GM23338 (cell line): ENCODE measurements around the gene KRTAP21-1. TPM values are rescaled to one million over a fixed set of nuclear protein-coding genes. Genes with fewer than 3 reads are reported as not detected.

ENCODE experiments used
- POLR2AphosphoS5 ChIP-seq: IDR thresholded peaks from 2 replicates; pipeline ENCODE4 v1.6.1; 2016; ENCODE audit warnings: antibody characterized with exemption, low read depth
- polyA plus RNA-seq: library from polyadenylated mRNA; unstranded; fragments of >200 nt; fragmentation: Nextera tagmentation; extraction: Ambion mirVana; gene quantifications from 2 replicates; pipeline ENCODE4 v1.2.1, GENCODE V29; 2016
- small RNA-seq: library from RNA; depleted of rRNA; stranded (forward); fragments of <200 nt; gene quantifications from one replicate; pipeline ENCODE3, GENCODE V24; 2014; ENCODE audit warnings: low replicate concordance
- total RNA-seq: library from RNA; depleted of rRNA; stranded (reverse); fragments of >200 nt; shearing (Covaris generic); gene quantifications from 2 replicates; pipeline ENCODE4 v1.2.3, GENCODE V29; 2014; rRNA removed

Gene KRTAP21-1
- total and polyA plus RNA-seq, 2 experiments from 2014 or later = not detected

DNA sequence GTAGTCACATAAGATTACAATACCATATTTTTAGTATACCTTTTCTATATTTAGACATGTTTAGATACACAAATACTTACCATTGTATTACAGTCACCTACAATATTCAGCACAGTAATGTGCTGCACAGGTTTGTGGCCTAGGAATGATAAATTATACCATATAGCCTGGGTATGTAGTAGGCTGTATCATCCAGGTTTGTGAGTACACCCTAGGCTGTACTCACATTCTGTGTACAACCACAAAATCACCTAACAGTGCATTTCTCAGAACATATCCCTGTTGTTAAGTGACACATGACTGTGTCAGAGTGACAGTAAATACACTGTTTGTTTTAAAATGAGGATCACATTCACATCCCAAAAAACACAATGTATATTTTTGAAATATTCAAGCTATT is 47.8 kb downstream of the KRTAP21-1 start (continued):
- no peak for TF ChIP-seq POLR2AphosphoS5

Small RNA genes within 50 kb of the gene (small RNA-seq; reads per million reads assigned to genes)
- gene AP000244.1 (not detected), gene KRTAP21-3 (not detected), gene KRTAP8-2P (not detected)

Other genes with a start within 250 kb of the KRTAP21-1 start
- not detected in 2 replicates for gene KRTAP19-6, start 213.6 kb downstream of the KRTAP21-1 start, total RNA-seq
- gene KRTAP19-6, start 213.6 kb downstream of the KRTAP21-1 start, polyA plus RNA-seq = not detected in 2 replicates
- not detected in 2 replicates for gene KRTAP19-7, start 194.1 kb downstream of the KRTAP21-1 start, total RNA-seq
- gene KRTAP19-7, start 194.1 kb downstream of the KRTAP21-1 start, polyA plus RNA-seq = not detected in 2 replicates
- gene KRTAP22-2, start 165.0 kb downstream of the KRTAP21-1 start, total RNA-seq = not detected in 2 replicates
- gene KRTAP22-2, start 165.0 kb downstream of the KRTAP21-1 start, polyA plus RNA-seq = not detected in 2 replicates
- gene KRTAP6-3, start 163.0 kb downstream of the KRTAP21-1 start, total RNA-seq = not detected in 2 replicates
- gene KRTAP6-3, start 163.0 kb downstream of the KRTAP21-1 start, polyA plus RNA-seq = not detected in 2 replicates
- gene KRTAP6-2, start 156.5 kb downstream of the KRTAP21-1 start, total RNA-seq = not detected in 2 replicates
- not detected in 2 replicates for gene KRTAP6-2, start 156.5 kb downstream of the KRTAP21-1 start, polyA plus RNA-seq
- not detected in 2 replicates for gene KRTAP22-1, start 154.3 kb downstream of the KRTAP21-1 start, total RNA-seq
- gene KRTAP22-1, start 154.3 kb downstream of the KRTAP21-1 start, polyA plus RNA-seq = not detected in 2 replicates
- not detected in 2 replicates for gene KRTAP6-1, start 141.5 kb downstream of the KRTAP21-1 start, total RNA-seq
- gene KRTAP6-1, start 141.5 kb downstream of the KRTAP21-1 start, polyA plus RNA-seq = not detected in 2 replicates
- not detected in 2 replicates for gene KRTAP20-1, start 139.0 kb downstream of the KRTAP21-1 start, total RNA-seq
- gene KRTAP20-1, start 139.0 kb downstream of the KRTAP21-1 start, polyA plus RNA-seq = not detected in 2 replicates
- not detected in 2 replicates for gene KRTAP20-4, start 134.8 kb downstream of the KRTAP21-1 start, total RNA-seq
- gene KRTAP20-4, start 134.8 kb downstream of the KRTAP21-1 start, polyA plus RNA-seq = not detected in 2 replicates
- not detected in 2 replicates for gene KRTAP20-2, start 120.2 kb downstream of the KRTAP21-1 start, total RNA-seq
- not detected in 2 replicates for gene KRTAP20-2, start 120.2 kb downstream of the KRTAP21-1 start, polyA plus RNA-seq
- gene KRTAP20-3, start 112.6 kb downstream of the KRTAP21-1 start, total RNA-seq = not detected in 2 replicates
- not detected in 2 replicates for gene KRTAP20-3, start 112.6 kb downstream of the KRTAP21-1 start, polyA plus RNA-seq
- not detected in 2 replicates for gene KRTAP21-3, start 36.7 kb downstream of the KRTAP21-1 start, total RNA-seq
- not detected in 2 replicates for gene KRTAP21-3, start 36.7 kb downstream of the KRTAP21-1 start, polyA plus RNA-seq
- not detected in 2 replicates for gene KRTAP21-2, start 8.2 kb downstream of the KRTAP21-1 start, total RNA-seq
- not detected in 2 replicates for gene KRTAP21-2, start 8.2 kb downstream of the KRTAP21-1 start, polyA plus RNA-seq
- gene KRTAP8-1, start 57.8 kb upstream of the KRTAP21-1 start, total RNA-seq = not detected in 2 replicates
- not detected in 2 replicates for gene KRTAP8-1, start 57.8 kb upstream of the KRTAP21-1 start, polyA plus RNA-seq
- gene KRTAP7-1, start 74.3 kb upstream of the KRTAP21-1 start, total RNA-seq = not detected in 2 replicates
- gene KRTAP7-1, start 74.3 kb upstream of the KRTAP21-1 start, polyA plus RNA-seq = not detected in 2 replicates
- not detected in 2 replicates for gene KRTAP11-1, start 126.2 kb upstream of the KRTAP21-1 start, total RNA-seq
- gene KRTAP11-1, start 126.2 kb upstream of the KRTAP21-1 start, polyA plus RNA-seq = not detected in 2 replicates